ENCODE results near the gene MYO1F.

GRCh38 chr19:8595651-8596050 is 18.4 kb upstream of the MYO1F start:
- TF ChIP-seq CTCF (IDR thresholded peaks at IDR 0.05): no peak
- TF ChIP-seq POLR2A (IDR thresholded peaks at IDR 0.05): no peak
